ENCODE data around the gene CMSS1. TPM values are rescaled to one million over a fixed set of nuclear protein-coding genes. Genes with fewer than 3 reads are reported as not detected.
A peak's percentile ranks its signal among the peaks of the same experiment; 100 is the strongest.

Gene CMSS1
- polyA plus RNA-seq, 2 of the 4 experiments (the other 2 are of a cell fraction), result 61.1 to 62.9 TPM

GRCh38 chr3:99817047-99817436 lies 620 bp upstream of the CMSS1 start:
- DNase-seq (ENCODE audit: low read depth in 1 of 2, low spot score in 1 of 2), result no peak
- TF ChIP-seq PHF8 (IDR thresholded peaks at IDR 0.05; ENCODE audit: borderline replicate concordance, low read depth) (no peak), RNF2 (IDR thresholded peaks at IDR 0.05; ENCODE audit: borderline replicate concordance, low read depth) (peak; percentile 85; the same call in 1 of the 2 replicates), HEYL (CRISPR knock-in tag; IDR thresholded peaks at IDR 0.05) (no peak)
- 28% methylated on average over 14 of the region's 15 CpGs for WGBS (ENCODE audit: missing lambda C conversion rate)
- FAIRE-seq, result no peak
- Histone ChIP-seq H3K4me1 (peaks cover 6% of the 10 kb centered on the region; the same call in 2 of the 3 replicates), H3K4me3 (peak overlapping the region; percentile 62), H3K4me2 (peak overlapping the region; percentile 71), H3K9me3 (peaks cover 2% of the 10 kb centered on the region; the same call in 1 of the 3 replicates), H3K27ac (peak overlapping the region; percentile 78 to 88)
- ATAC-seq, result peak; percentile 11 to 21; a peak in 3 of 6 replicates
- ChIA-PET POLR2A (interaction anchor here (0.7 to 1.8 kb wide), 5 partner anchors 9 to 460 kb away, joined by 3 to 12 read pairs (median 3); partner anchors contain the start of gene TBC1D23), CTCF (interaction anchor here (1.2 to 2.4 kb wide), 3 partner anchors 9 to 17 kb away, joined by 3 to 12 read pairs (median 10); no protein-coding TSS in a partner anchor)

- no peak for TF ChIP-seq POLR2AphosphoS2 (conservative IDR thresholded peaks at IDR 0.05; ENCODE audit: low read length)
- TF ChIP-seq BHLHE40 (IDR thresholded peaks at IDR 0.05; ENCODE audit: low read depth, low read length), result no peak
- no peak for TF ChIP-seq HDAC2 (IDR thresholded peaks at IDR 0.05)
- no peak for TF ChIP-seq JUNB (IDR thresholded peaks at IDR 0.05)
- no peak for TF ChIP-seq FOSL2 (IDR thresholded peaks at IDR 0.05)
- no peak for TF ChIP-seq FOSL2 (CRISPR knock-in tag; IDR thresholded peaks at IDR 0.05)
- peaks cover 2% of the 10 kb centered on the region; the same call in 1 of the 3 replicates for H3K9me3 ChIP-seq
- peaks cover 6% of the 10 kb centered on the region; the same call in 2 of the 3 replicates for H3K4me1 ChIP-seq
- ChIA-PET POLR2A (no interaction called here), CTCF (interaction anchor here (2.4 kb wide), 1 partner anchor 13 kb away, joined by 12 read pairs; no protein-coding TSS in a partner anchor)
- no peak for DNase-seq (ENCODE audit: low read depth in 1 of 2, low spot score in 1 of 2)
- peak overlapping the region; percentile 62; the same call in 2 of the 3 replicates for H3K4me3 ChIP-seq
- ATAC-seq, result no peak
- H3K27ac ChIP-seq, result no peak overlapping the region
- 95% methylated on average over 2 of the region's 2 CpGs for WGBS (ENCODE audit: missing lambda C conversion rate)
- no peak for FAIRE-seq
- H3K4me2 ChIP-seq, result peak overlapping the region; percentile 71
Observed at GRCh38 chr3:99818818-99819217, 1.2 kb downstream of the CMSS1 start.

- CTCF ChIA-PET, result interaction anchor here (1.2 to 4.1 kb wide), 5 partner anchors 8 to 437 kb away, joined by 4 to 30 read pairs (median 8); partner anchors contain the start of gene TBC1D23
- Histone ChIP-seq H3K27ac (no peak overlapping the region), H3K4me3 (no peak overlapping the region), H3K4me1 (peaks cover 17% of the 10 kb centered on the region), H3K9me3 (no peaks in the 10 kb centered on the region), H3K4me2 (no peak overlapping the region)
- POLR2A ChIA-PET, result interaction anchor here (1.0 to 1.3 kb wide), 3 partner anchors 26 to 437 kb away, joined by 3 to 5 read pairs (median 3); partner anchors contain the start of gene TBC1D23
- TF ChIP-seq CBX8 (IDR thresholded peaks at IDR 0.05), result no peak
- no peak for TF ChIP-seq KDM1A (IDR thresholded peaks at IDR 0.05; ENCODE audit: low read depth)
- TF ChIP-seq CBX2 (IDR thresholded peaks at IDR 0.05; ENCODE audit: borderline replicate concordance, low read depth), result no peak
- no peak for TF ChIP-seq ZSCAN20 (CRISPR knock-in tag; IDR thresholded peaks at IDR 0.05)
- FAIRE-seq, result no peak
- WGBS (ENCODE audit: missing lambda C conversion rate), result 85% methylated on average over 14 of the region's 14 CpGs
- DNase-seq (ENCODE audit: low read depth in 1 of 2, low spot score in 1 of 2), result no peak
- peak in 1 of 2 experiments; percentile 42; a peak in 3 of 6 replicates for ATAC-seq
Observed at GRCh38 chr3:99823723-99824711, 6.4 kb downstream of the CMSS1 start.

- ATAC-seq, result peak; percentile 54 to 59; a peak in 4 of 6 replicates
- ChIA-PET CTCF (interaction anchor here (1.2 to 4.1 kb wide), 2 partner anchors 19 to 429 kb away, joined by 7 to 17 read pairs; no protein-coding TSS in a partner anchor), POLR2A (interaction anchor here (1.0 kb wide), 1 partner anchor 436 kb away, joined by 3 read pairs; the partner anchor contains the start of gene TBC1D23)
- Histone ChIP-seq H3K27ac (no peak overlapping the region), H3K4me3 (no peak overlapping the region), H3K9me3 (no peaks in the 10 kb centered on the region), H3K4me1 (peaks cover 17% of the 10 kb centered on the region), H3K4me2 (peak overlapping the region; percentile 32; the same call in 2 of the 3 replicates)
- no peak for DNase-seq (ENCODE audit: low read depth in 1 of 2, low spot score in 1 of 2)
- no peak for TF ChIP-seq ESRRA (IDR thresholded peaks at IDR 0.05; ENCODE audit: borderline replicate concordance, low read length)
- peak; percentile 53; the same call in 1 of the 2 replicates for TF ChIP-seq GATA3 (IDR thresholded peaks at IDR 0.05; ENCODE audit: borderline replicate concordance)
- WGBS (ENCODE audit: missing lambda C conversion rate), result 53% methylated on average over 3 of the region's 3 CpGs
- FAIRE-seq, result no peak
Observed at GRCh38 chr3:99825004-99825640, 7.5 kb downstream of the CMSS1 start.

Data from A549 (cell line).